Measurements from ENCODE around the gene CPNE9.
"Not testable (repeated sequence)": the region's sequence is repeated elsewhere in the genome, so short reads cannot be mapped to it uniquely, and the experiment has no call there.

CPNE9 gene

DNA sequence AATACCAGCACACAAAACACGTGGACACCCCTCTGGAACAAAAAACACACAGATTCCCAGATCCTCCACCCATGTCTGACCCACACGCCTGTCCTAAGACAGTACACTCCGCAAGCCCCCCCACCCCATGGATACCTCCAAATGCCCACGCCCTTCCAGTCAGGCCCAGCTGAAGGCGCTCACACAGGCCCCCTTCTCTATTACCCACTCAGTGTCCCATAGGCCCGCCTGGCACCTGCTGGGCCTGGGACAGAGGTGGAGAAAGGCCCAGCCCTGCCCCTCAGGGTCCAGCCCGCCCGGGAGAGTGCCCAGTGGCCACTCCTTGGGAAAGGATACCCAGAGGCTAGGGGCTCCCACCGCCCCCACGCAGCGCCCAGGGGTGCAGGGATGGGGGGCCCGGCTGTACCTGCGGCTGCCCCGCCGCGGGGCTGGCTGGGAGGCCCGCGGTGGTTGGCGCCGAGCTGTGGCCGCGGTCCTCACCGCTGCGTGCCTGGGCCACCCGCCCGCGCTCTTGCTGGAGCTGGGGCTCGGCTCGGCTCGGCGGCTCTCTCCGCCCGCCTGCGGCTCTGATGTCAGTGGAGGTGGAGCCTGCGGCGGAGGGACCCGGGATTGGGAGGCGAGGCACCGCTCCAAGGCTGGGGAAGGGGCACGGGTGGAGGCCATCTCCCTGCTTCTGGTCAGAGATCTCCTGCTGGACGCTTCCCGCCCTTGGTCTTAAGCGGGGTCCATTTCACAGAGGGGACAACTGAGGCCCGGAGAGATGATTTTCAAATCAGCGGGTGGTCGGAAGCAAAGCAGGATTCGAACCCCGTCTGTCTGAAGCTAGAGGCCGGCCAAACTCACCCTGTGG lies 66.0 kb downstream of the CPNE9 start, which contains the start of gene CAMK1:
Gene CAMK1 (minus strand): TSS at position 522 of the 850 bp plus-strand sequence. CDS start 2,198 bp downstream, outside the sequence.
- H3K27me3 ChIP-seq (ENCODE audit: low read depth, low read length): no peaks in the 10 kb centered on the region

DNA sequence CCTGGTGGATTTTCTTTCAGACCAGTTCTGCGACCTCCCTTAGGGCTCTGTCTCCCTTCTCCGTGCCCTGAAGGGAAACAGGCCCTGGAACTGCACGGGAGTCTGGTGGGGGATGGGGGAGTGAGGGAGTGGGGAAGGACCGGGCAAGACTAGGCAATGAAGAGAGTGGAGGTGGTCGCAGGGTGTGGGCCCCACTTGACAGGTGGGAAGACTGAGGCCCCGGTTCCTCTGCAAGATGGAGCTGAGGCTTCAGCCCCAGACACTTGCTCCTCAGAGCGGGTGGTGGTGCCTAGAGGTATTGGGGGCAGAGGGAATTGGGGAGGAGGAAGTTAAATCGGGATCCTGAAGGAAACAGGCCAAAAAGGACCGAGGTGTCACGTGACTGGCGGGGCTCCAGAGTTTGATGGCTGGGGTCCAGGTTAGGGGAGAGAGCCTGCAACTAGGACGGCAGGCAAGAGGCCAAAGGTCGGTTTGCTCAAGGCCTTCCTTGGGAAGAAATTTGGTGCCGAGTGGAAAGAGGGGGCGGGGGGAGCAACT lies 66.7 kb downstream of the CPNE9 start:
- no peak overlapping the region for H3K4me2 ChIP-seq (ENCODE audit: low read length)
- no peak for TF ChIP-seq EZH2phosphoT487 (IDR thresholded peaks at IDR 0.05; ENCODE audit: low read depth)
- TF ChIP-seq, protein P1, sequence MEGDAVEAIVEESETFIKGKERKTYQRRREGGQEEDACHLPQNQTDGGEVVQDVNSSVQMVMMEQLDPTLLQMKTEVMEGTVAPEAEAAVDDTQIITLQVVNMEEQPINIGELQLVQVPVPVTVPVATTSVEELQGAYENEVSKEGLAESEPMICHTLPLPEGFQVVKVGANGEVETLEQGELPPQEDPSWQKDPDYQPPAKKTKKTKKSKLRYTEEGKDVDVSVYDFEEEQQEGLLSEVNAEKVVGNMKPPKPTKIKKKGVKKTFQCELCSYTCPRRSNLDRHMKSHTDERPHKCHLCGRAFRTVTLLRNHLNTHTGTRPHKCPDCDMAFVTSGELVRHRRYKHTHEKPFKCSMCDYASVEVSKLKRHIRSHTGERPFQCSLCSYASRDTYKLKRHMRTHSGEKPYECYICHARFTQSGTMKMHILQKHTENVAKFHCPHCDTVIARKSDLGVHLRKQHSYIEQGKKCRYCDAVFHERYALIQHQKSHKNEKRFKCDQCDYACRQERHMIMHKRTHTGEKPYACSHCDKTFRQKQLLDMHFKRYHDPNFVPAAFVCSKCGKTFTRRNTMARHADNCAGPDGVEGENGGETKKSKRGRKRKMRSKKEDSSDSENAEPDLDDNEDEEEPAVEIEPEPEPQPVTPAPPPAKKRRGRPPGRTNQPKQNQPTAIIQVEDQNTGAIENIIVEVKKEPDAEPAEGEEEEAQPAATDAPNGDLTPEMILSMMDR (IDR thresholded peaks at IDR 0.05; ENCODE audit: low read depth, low read length): no peak
- no peak overlapping the region for H3K9ac ChIP-seq (ENCODE audit: low read length)
- no peaks in the 10 kb centered on the region for H3K27me3 ChIP-seq (ENCODE audit: low read depth, low read length)
- no peak overlapping the region for H2AFZ ChIP-seq (ENCODE audit: low read depth, low read length)
- H3K4me3 ChIP-seq (ENCODE audit: low read length): no peak overlapping the region
- H4K20me1 ChIP-seq (ENCODE audit: insufficient read depth, low read length): no peaks in the 10 kb centered on the region
- H3K4me1 ChIP-seq (ENCODE audit: low read length): no peaks in the 10 kb centered on the region
- no peaks in the 10 kb centered on the region for H3K36me3 ChIP-seq (replicated peaks; ENCODE audit: low read depth, low read length)
- no peak overlapping the region for H3K27ac ChIP-seq (ENCODE audit: low read length)
- no peaks in the 10 kb centered on the region for H3K9me3 ChIP-seq (ENCODE audit: insufficient read depth, low read length)
- no peaks in the 10 kb centered on the region for H3K79me2 ChIP-seq (ENCODE audit: low read length)

More for the DNA sequence above, 66.0 kb downstream of the CPNE9 start, which contains the start of gene CAMK1:
- no peaks in the 10 kb centered on the region for H3K79me2 ChIP-seq (ENCODE audit: low read length)
- TF ChIP-seq, protein P1 (IDR thresholded peaks at IDR 0.05; ENCODE audit: low read depth, low read length): no peak
- TF ChIP-seq EZH2phosphoT487 (IDR thresholded peaks at IDR 0.05; ENCODE audit: low read depth): no peak
- no peak within 1 kb of the TSS for H3K4me2 ChIP-seq (ENCODE audit: low read length)
- no peak within 1 kb of the TSS for H3K9ac ChIP-seq (ENCODE audit: low read length)
- no peak within 1 kb of the TSS for H2AFZ ChIP-seq (ENCODE audit: low read depth, low read length)
- no peaks in the 10 kb centered on the region for H3K4me1 ChIP-seq (ENCODE audit: low read length)
- H4K20me1 ChIP-seq (ENCODE audit: insufficient read depth, low read length): no peaks in the 10 kb centered on the region
- H3K4me3 ChIP-seq (ENCODE audit: low read length): no peak within 1 kb of the TSS
- H3K27ac ChIP-seq (ENCODE audit: low read length): no peak within 1 kb of the TSS
- no peaks in the 10 kb centered on the region for H3K9me3 ChIP-seq (ENCODE audit: insufficient read depth, low read length)
- no peaks in the 10 kb centered on the region for H3K36me3 ChIP-seq (replicated peaks; ENCODE audit: low read depth, low read length)

DNA sequence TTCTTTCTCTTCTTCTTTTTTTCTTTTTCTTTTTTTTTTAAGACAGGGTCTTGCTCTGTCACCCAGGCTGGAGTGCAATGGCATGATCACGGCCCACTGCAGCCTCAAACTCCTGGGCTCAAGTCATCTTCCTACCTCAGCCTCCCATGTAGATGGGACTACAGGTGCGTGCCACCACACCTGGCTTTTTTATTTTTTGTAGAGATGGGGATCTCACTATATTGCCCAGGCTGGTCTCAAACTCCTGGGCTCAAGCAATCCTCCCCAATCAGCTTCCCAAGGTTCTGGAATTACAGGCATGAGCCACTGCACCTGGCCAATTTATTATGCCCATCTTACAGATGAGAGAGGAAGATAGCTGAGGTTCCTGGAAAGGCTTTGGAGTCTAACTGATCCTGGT lies 67.4 kb downstream of the CPNE9 start:
- not testable (repeated sequence) for H3K4me3 ChIP-seq (ENCODE audit: low read length); H3K4me1 ChIP-seq (ENCODE audit: low read length); H2AFZ ChIP-seq (ENCODE audit: low read depth, low read length); H3K9me3 ChIP-seq (ENCODE audit: insufficient read depth, low read length); H3K9ac ChIP-seq (ENCODE audit: low read length); H3K36me3 ChIP-seq (replicated peaks; ENCODE audit: low read depth, low read length); H4K20me1 ChIP-seq (ENCODE audit: insufficient read depth, low read length); H3K79me2 ChIP-seq (ENCODE audit: low read length); H3K4me2 ChIP-seq (ENCODE audit: low read length); H3K27ac ChIP-seq (ENCODE audit: low read length); H3K27me3 ChIP-seq (ENCODE audit: low read depth, low read length)

DNA sequence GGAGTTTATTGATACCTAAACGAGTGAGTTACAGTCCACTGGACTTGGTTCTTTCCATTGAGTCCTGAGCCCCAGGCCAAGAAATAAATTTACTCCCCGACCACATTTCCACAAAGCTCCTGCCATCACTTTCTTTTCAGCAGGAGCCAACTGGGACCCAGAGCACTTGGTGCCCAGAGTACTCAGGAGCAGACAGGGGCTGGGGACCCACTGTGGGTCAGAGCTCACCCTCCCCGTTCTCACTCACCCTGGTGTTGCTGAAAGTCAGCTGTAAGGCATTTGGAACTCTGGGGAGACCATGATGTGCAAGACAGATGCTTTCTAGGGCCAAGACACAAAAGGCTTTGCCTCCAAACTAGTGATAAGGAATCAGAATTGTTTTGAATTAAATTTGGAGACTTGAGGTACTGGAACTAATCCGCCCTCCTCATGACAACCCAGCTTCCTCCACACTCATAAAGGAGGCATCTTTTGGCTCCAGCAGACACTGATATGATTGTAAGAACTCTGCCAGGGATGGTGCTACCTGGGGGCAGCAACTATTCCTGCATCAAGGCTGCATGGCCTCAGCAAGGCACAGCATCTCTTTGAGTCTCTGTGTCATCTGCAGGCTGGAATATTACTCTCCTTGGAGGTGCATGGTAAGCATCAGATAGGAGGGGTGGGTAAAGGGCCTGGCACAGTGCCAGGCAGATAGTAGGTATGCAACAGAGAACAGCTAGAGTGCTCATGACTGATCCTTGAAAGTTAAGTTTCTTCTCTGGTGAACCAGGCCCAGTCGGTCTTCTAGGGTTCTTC lies 73.5 kb downstream of the CPNE9 start:
- no peaks in the 10 kb centered on the region for H3K27me3 ChIP-seq (ENCODE audit: low read depth, low read length)
- no peaks in the 10 kb centered on the region for H3K79me2 ChIP-seq (ENCODE audit: low read length)
- TF ChIP-seq, protein P1 (IDR thresholded peaks at IDR 0.05; ENCODE audit: low read depth, low read length): no peak
- TF ChIP-seq EZH2phosphoT487 (IDR thresholded peaks at IDR 0.05; ENCODE audit: low read depth): no peak
- H3K9ac ChIP-seq (ENCODE audit: low read length): no peak overlapping the region
- H3K4me1 ChIP-seq (ENCODE audit: low read length): peaks cover 11% of the 10 kb centered on the region
- H2AFZ ChIP-seq (ENCODE audit: low read depth, low read length): no peak overlapping the region
- H3K4me3 ChIP-seq (ENCODE audit: low read length): no peak overlapping the region
- no peaks in the 10 kb centered on the region for H3K9me3 ChIP-seq (ENCODE audit: insufficient read depth, low read length)
- no peak overlapping the region for H3K27ac ChIP-seq (ENCODE audit: low read length)
- H4K20me1 ChIP-seq (ENCODE audit: insufficient read depth, low read length): no peaks in the 10 kb centered on the region
- H3K4me2 ChIP-seq (ENCODE audit: low read length): no peak overlapping the region
- peaks cover 12% of the 10 kb centered on the region for H3K36me3 ChIP-seq (replicated peaks; ENCODE audit: low read depth, low read length)

All from OCI-LY3 (cell line).